Neural crest cell (in vitro differentiated cells): ENCODE measurements around the gene OSBPL10. TPM values are rescaled to one million over a fixed set of nuclear protein-coding genes. Genes with fewer than 3 reads are reported as not detected.

Experiments
- DNase-seq: peaks from one replicate; pipeline ENCODE4 v3.0.0; 2021; ENCODE audit warnings: low read depth, mixed read lengths, low spot score
- H3K27ac Mint-ChIP-seq: one replicate; pipeline ENCODE4 v1.8.0; 2021; ENCODE audit warnings: mild to moderate bottlenecking, mixed read lengths; ENCODE audit not compliant: unreplicated experiment
- H3K27me3 Mint-ChIP-seq: 2 replicates; pipeline ENCODE4 v1.8.0; 2021; ENCODE audit warnings: low read depth, mild to moderate bottlenecking, mixed read lengths
- H3K36me3 Mint-ChIP-seq: 2 replicates; pipeline ENCODE4 v1.8.0; 2021; ENCODE audit warnings: low read depth, mild to moderate bottlenecking, mixed read lengths
- H3K4me1 Mint-ChIP-seq: 2 replicates; pipeline ENCODE4 v1.8.0; 2021; ENCODE audit warnings: mixed read lengths
- H3K4me3 Mint-ChIP-seq: one replicate; pipeline ENCODE4 v1.8.0; 2021; ENCODE audit warnings: mild to moderate bottlenecking, mixed read lengths
- H3K9me3 Mint-ChIP-seq: 2 replicates; pipeline ENCODE4 v1.8.0; 2021; ENCODE audit warnings: mixed read lengths
- total RNA-seq: library from RNA; stranded (reverse); gene quantifications from 2 replicates; pipeline ENCODE4 v1.2.1, GENCODE V29; 2021
- TF ChIP-seq, protein P1 (sequence below): fragments of 200-600 bp; sonication (generic); conservative IDR thresholded peaks from 2 replicates; pipeline ENCODE4 v1.5.0; 2021; ENCODE audit warnings: antibody characterized with exemption, mild to moderate bottlenecking

OSBPL10 gene
- total RNA-seq, 1 donor from 2014 or later: 18.7 TPM

DNA sequence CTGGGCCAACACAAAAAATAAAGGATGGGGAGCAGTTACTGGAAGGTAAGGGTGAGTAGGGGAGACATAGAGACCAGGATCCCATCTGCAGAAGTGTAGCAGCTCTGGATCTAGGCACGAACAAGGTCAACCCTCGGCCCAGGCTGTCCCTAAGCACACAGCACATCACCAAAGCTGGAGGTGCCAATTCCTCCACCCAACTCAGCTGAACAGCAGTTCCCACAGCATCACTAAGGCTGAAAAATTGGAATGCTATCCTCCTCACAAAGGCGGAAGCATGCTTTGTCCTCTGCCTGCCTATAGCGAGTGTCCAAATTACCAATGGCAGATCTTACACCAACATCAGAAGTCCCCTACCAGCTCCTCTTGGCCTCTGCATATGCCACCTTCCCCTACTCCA lies 33.9 kb downstream of the OSBPL10 start:
- Mint-ChIP-seq H3K27ac (peak overlapping the region; percentile 66), H3K27me3 (no peaks in the 10 kb centered on the region), H3K36me3 (peaks cover 8% of the 10 kb centered on the region), H3K9me3 (peaks cover 9% of the 10 kb centered on the region), H3K4me1 (peaks cover 33% of the 10 kb centered on the region), H3K4me3 (no peak overlapping the region)
- TF ChIP-seq, protein P1, sequence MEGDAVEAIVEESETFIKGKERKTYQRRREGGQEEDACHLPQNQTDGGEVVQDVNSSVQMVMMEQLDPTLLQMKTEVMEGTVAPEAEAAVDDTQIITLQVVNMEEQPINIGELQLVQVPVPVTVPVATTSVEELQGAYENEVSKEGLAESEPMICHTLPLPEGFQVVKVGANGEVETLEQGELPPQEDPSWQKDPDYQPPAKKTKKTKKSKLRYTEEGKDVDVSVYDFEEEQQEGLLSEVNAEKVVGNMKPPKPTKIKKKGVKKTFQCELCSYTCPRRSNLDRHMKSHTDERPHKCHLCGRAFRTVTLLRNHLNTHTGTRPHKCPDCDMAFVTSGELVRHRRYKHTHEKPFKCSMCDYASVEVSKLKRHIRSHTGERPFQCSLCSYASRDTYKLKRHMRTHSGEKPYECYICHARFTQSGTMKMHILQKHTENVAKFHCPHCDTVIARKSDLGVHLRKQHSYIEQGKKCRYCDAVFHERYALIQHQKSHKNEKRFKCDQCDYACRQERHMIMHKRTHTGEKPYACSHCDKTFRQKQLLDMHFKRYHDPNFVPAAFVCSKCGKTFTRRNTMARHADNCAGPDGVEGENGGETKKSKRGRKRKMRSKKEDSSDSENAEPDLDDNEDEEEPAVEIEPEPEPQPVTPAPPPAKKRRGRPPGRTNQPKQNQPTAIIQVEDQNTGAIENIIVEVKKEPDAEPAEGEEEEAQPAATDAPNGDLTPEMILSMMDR: no peak
- no peak for DNase-seq

DNA sequence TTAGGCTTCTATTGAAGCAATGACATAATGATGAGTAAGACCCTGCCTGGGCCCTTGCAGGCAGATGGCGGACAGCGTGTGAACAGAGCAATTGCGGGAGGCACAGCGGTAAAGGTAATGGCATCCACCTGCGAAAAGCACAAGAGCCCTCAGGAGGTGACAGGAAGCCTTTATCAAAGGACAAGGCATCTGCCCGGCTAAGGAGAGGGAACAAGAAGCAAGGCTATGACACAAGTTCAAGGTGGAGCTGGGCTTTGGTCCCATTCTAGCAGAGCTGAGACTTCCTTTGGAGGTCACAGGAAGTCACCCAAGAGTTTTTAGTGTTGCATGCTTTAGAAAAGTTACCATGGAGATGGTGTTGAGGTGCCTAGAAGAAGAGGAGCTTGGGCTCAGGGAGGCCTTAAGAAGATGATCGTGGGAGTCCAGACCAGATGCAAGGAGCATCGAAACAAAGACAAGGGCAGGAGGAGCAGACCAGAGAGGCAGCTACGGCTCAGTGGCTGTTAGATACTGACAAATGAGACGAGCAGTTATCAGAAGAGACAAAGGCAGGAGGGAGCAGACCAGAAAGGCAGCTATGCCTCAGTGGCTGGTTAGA lies 34.5 kb downstream of the OSBPL10 start:
- H3K27me3 Mint-ChIP-seq: peaks cover 3% of the 10 kb centered on the region
- H3K4me1 Mint-ChIP-seq: peaks cover 33% of the 10 kb centered on the region
- TF ChIP-seq, protein P1: no peak
- H3K27ac Mint-ChIP-seq: peak overlapping the region; percentile 66
- H3K9me3 Mint-ChIP-seq: peaks cover 9% of the 10 kb centered on the region
- H3K36me3 Mint-ChIP-seq: peaks cover 8% of the 10 kb centered on the region
- no peak for DNase-seq
- no peak overlapping the region for H3K4me3 Mint-ChIP-seq

DNA sequence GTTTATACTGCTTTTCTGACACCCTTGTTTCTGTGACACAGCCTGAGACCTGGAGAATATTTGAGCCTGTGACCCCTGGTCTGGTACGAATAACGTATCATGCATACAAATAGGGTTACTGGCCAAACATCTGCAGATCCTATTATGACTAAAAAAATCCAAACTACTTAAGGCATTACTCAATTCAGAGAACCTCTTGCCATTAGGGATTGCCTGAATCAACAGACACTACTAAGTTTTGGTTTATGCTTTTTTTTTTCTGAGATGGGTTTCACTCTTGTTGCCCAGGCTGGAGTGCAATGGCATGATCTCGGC lies 35.4 kb downstream of the OSBPL10 start:
- no peak for DNase-seq
- TF ChIP-seq, protein P1: no peak
- H3K4me3 Mint-ChIP-seq: no peak overlapping the region
- peak overlapping the region; percentile 28 for H3K27ac Mint-ChIP-seq
- peaks cover 5% of the 10 kb centered on the region for H3K36me3 Mint-ChIP-seq
- peaks cover 7% of the 10 kb centered on the region for H3K9me3 Mint-ChIP-seq
- H3K4me1 Mint-ChIP-seq: peaks cover 33% of the 10 kb centered on the region
- peaks cover 3% of the 10 kb centered on the region for H3K27me3 Mint-ChIP-seq

DNA sequence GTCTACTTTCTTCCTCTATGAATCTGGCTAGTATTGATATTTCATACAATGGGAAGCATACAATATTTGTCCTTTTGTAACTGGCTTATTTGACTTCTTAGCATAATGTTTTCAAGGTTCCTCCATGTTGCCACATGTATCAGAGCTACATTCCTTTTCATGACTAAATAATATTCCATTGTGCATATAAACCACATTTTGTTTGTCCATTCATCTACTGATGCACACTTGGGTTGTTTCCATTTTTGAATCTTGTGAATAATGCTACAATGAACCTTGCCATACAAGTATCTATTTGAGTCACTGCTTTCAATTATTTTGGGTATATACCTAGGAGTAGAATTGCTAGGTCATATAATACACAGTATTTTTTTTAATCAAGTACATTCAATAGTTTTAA lies 38.0 kb downstream of the OSBPL10 start:
- H3K4me3 Mint-ChIP-seq: no peak overlapping the region
- H3K36me3 Mint-ChIP-seq: no peaks in the 10 kb centered on the region
- no peak overlapping the region for H3K27ac Mint-ChIP-seq
- no peak for DNase-seq
- peaks cover 4% of the 10 kb centered on the region for H3K9me3 Mint-ChIP-seq
- TF ChIP-seq, protein P1: no peak
- peaks cover 3% of the 10 kb centered on the region for H3K27me3 Mint-ChIP-seq
- H3K4me1 Mint-ChIP-seq: peaks cover 25% of the 10 kb centered on the region

DNA sequence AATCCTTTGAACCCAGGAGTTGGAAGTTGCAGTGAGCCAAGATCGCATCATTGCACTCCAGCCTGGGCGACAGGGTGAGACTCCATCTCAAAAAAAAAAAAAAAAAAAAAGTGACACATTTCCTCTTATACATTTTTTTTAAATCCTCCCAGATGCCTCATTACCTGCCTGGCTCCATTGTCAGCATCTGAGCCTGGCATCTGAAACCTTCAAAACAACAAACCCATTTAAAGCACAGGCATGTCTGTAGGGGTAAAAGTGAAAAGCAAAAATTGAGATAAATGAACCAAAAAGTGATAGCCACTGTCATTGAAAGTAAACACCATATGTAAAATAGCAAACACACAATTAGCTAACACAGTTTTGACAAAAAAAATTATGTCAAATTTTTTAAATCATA lies 38.6 kb downstream of the OSBPL10 start:
- Mint-ChIP-seq H3K4me3 (no peak overlapping the region), H3K27ac (no peak overlapping the region), H3K36me3 (no peaks in the 10 kb centered on the region), H3K9me3 (peaks cover 4% of the 10 kb centered on the region), H3K27me3 (peaks cover 3% of the 10 kb centered on the region), H3K4me1 (peaks cover 19% of the 10 kb centered on the region)
- TF ChIP-seq, protein P1: no peak
- no peak for DNase-seq
